ENCODE results near the gene SLC9A9.

Gene SLC9A9

DNA sequence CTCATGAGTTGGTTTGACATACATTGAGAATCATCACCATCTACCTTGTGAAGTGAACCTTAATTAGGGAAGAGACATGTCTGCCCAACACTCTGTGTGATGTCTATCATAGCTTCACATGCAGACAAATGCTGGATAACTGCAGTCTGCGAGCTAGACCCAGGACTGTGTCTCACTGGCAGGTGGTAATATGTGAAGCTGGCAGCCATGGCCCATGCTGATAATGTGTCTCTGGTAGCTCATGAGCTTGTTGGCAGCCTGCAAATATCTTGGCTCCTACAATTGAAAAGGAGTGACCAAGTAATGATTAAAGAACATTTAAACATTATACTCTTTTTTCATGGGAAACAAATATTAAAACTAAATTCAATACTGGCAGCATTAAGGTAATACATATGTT is 493.9 kb downstream of the SLC9A9 start:
- no peak for DNase-seq (ENCODE audit: low read depth)

- DNase-seq (ENCODE audit: low read depth) = no peak
Observed at GRCh38 chr3:143352850-143353550, 495.3 kb downstream of the SLC9A9 start.

GRCh38 chr3:143351895-143352608 is 496.2 kb downstream of the SLC9A9 start:
- DNase-seq (ENCODE audit: low read depth) = no peak

GRCh38 chr3:143351354-143351753 is 496.9 kb downstream of the SLC9A9 start:
- DNase-seq (ENCODE audit: low read depth) = no peak

GRCh38 chr3:143349455-143349854 is 498.8 kb downstream of the SLC9A9 start:
- DNase-seq (ENCODE audit: low read depth) = no peak

GRCh38 chr3:143348486-143349327 is 499.6 kb downstream of the SLC9A9 start:
- DNase-seq (ENCODE audit: low read depth) = no peak

- DNase-seq (ENCODE audit: low read depth) = no peak
Observed at GRCh38 chr3:143344516-143345165, 503.6 kb downstream of the SLC9A9 start.

DNA sequence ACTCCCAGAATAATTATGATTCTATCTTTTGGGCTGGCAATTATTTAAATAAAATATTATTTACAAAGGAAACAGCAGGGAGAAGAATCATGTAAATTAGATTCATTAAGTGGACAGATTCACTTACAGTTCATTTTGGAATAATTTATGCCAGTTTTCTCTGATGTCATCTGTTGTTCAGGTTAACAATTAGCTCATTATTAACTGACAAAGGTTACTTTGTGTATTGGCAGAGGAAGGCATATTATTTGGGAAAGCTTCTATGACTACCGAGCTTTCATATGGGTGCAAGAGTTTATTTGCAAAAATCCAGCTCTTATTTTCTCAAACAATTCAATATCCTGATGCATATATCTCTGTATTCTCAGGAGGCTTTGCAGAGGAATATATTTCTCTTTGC is 504.3 kb downstream of the SLC9A9 start:
- no peak for DNase-seq (ENCODE audit: low read depth)

DNA sequence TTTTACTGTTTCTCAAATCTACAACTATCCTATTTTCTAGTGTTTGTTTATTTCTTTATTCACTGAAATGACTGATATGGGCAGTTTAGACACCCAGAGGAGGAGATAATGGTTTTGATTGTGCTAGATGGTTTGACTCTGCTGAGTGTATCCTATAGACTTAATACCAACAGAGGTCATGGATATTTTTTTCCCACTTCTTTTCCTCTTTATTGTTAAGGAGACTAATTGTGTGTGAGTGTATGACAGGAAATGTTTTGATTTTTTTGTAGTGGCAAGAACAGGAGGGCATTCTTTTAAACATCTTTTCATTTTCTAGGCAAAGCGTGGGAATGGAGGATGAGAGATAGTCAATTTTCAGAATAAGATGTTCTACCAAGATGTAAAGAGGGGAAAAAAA is 505.2 kb downstream of the SLC9A9 start:
- DNase-seq (ENCODE audit: low read depth) = no peak

DNA sequence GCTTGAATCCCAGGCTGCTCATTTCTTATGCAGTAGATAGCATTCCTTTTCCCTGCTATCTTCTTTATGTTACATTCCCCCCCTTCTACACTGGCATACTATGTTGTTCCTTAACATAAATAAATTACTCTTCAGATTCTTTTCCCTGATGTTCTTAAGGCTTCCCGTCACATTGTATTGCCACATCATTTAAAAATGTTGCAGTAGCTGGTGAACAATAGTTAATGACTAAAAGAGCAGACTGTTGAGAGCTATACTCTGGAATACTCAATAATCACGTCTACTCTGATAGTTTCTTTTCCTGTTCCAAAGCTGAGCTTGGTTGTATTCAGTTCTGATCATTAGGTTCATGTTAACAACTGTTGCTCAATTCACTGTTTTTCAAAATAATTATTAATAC is 508.8 kb downstream of the SLC9A9 start:
- no peak for DNase-seq (ENCODE audit: low read depth)

GRCh38 chr3:143337387-143337786 is 510.9 kb downstream of the SLC9A9 start:
- DNase-seq (ENCODE audit: low read depth) = no peak

GRCh38 chr3:143334231-143334630 is 514.0 kb downstream of the SLC9A9 start:
- DNase-seq (ENCODE audit: low read depth) = no peak

GRCh38 chr3:143333367-143333766 is 514.9 kb downstream of the SLC9A9 start:
- DNase-seq (ENCODE audit: low read depth) = no peak

GRCh38 chr3:143332026-143332425 is 516.2 kb downstream of the SLC9A9 start:
- no peak for DNase-seq (ENCODE audit: low read depth)

- no peak for DNase-seq (ENCODE audit: low read depth)
Observed at GRCh38 chr3:143331350-143331749, 516.9 kb downstream of the SLC9A9 start.

- DNase-seq (ENCODE audit: low read depth) = no peak
Observed at GRCh38 chr3:143330296-143330868, 517.9 kb downstream of the SLC9A9 start.

DNA sequence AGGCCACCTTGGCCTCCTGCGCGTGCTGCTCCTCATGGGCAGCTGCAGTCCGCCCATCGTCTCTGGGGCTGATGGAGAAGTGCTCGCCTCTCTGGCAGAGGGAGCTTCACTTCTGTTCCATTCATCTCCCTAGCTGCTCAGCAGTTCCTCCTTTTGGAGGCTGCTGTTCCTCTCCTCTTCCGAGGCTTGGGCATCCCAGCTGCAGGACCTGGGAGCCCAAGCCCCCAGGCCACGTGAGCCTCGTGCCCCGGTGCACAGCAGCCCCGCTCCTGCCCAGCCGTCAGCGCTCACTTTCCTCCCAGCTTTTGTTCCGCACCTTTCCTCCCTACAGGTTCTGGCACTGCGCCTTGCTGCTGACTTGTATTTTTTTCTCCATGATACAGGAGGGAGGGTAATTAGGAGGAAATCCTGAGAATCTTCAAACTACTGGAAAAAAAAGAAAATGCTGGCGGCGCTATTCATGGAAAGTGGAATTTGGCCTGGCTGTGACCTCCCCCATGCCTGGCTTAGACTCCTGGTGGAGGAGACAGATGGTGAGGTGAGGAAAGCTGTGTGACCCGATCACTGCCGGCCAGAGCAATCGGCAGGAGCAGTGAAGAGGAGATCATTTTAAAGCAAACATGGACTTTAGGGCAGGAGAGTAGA is 518.6 kb downstream of the SLC9A9 start:
- DNase-seq (ENCODE audit: low read depth) = no peak

DNA sequence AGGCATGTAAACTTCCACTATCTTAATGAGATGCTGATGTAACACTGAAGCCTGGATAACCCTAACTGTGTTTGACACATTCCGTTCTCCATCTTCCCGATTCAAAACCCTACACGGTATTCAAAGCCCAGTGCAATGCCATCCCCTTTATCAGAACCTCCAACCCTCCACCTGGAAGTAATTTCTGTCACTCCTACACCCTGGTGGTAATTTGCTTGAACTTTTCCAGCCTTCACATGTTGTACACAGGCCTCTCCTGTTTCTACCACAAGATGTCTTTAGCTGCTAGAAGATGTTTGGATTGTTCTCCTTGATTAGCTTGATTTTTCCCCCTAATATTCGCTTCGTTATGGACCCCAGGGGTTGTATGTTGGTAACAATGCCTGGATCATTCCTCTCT is 519.8 kb downstream of the SLC9A9 start:
- no peak for DNase-seq (ENCODE audit: low read depth)

- DNase-seq (ENCODE audit: low read depth) = no peak
Observed at GRCh38 chr3:143326983-143327778, 521.1 kb downstream of the SLC9A9 start.

- DNase-seq (ENCODE audit: low read depth) = no peak
Observed at GRCh38 chr3:143321058-143321769, 527.1 kb downstream of the SLC9A9 start.

All from stimulated activated CD8-positive, alpha-beta memory T cell treated with anti-CD3 and anti-CD28 coated beads, Interleukin-12 subunit alpha, Interleukin-12 subunit beta, amount 100 ng/mL, for 1 hour (primary cell).